ENCODE data around the gene ALG10B. TPM values are rescaled to one million over a fixed set of nuclear protein-coding genes. Genes with fewer than 3 reads are reported as not detected.
"Not testable (repeated sequence)": the region's sequence is repeated elsewhere in the genome, so short reads cannot be mapped to it uniquely, and the experiment has no call there.

ALG10B gene
- total RNA-seq, 1 donor from 2014 or later = 6.3 TPM

DNA sequence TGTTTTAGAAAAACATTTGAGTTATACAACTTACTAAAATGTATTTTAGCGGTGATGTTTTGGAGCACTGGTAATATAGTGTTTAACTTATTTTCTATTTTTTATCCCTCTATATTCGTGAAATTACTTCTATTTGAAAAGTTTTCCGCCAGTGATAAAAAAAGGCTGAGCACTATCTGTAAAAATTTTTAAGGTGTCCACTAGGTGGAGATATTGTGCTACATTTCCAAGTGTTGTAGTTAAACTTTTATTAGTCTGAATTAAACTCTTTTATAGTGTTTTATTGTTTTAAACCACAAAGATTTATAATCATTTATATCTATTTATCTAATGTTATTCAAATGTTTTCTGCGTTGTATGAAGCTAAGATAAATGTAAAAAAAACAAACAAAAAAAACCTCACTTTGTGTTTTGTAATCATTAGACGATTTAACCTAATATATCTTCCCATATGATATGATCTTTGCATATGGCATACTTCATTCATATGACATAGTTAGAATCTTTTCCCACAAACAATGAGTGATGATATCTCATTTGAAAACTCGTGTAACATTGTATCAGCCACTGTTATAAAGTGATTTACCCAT, 11.8 kb downstream of the ALG10B start:
- no peaks in the 10 kb centered on the region for H3K27me3 Mint-ChIP-seq (ENCODE audit: unreplicated experiment)
- no peak for DNase-seq
- H3K36me3 Mint-ChIP-seq (ENCODE audit: unreplicated experiment) = peaks cover 9% of the 10 kb centered on the region
- H3K9me3 Mint-ChIP-seq (ENCODE audit: unreplicated experiment) = peaks cover 1% of the 10 kb centered on the region
- H3K27ac Mint-ChIP-seq (ENCODE audit: unreplicated experiment) = no peak overlapping the region
- TF ChIP-seq, protein P1, sequence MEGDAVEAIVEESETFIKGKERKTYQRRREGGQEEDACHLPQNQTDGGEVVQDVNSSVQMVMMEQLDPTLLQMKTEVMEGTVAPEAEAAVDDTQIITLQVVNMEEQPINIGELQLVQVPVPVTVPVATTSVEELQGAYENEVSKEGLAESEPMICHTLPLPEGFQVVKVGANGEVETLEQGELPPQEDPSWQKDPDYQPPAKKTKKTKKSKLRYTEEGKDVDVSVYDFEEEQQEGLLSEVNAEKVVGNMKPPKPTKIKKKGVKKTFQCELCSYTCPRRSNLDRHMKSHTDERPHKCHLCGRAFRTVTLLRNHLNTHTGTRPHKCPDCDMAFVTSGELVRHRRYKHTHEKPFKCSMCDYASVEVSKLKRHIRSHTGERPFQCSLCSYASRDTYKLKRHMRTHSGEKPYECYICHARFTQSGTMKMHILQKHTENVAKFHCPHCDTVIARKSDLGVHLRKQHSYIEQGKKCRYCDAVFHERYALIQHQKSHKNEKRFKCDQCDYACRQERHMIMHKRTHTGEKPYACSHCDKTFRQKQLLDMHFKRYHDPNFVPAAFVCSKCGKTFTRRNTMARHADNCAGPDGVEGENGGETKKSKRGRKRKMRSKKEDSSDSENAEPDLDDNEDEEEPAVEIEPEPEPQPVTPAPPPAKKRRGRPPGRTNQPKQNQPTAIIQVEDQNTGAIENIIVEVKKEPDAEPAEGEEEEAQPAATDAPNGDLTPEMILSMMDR (IDR thresholded peaks at IDR 0.05; ENCODE audit: partially characterized antibody, unreplicated experiment) = peak; percentile 87
- no peak overlapping the region for H3K4me3 Mint-ChIP-seq (ENCODE audit: unreplicated experiment)
- H3K4me1 Mint-ChIP-seq (ENCODE audit: low read depth, unreplicated experiment) = no peaks in the 10 kb centered on the region

DNA sequence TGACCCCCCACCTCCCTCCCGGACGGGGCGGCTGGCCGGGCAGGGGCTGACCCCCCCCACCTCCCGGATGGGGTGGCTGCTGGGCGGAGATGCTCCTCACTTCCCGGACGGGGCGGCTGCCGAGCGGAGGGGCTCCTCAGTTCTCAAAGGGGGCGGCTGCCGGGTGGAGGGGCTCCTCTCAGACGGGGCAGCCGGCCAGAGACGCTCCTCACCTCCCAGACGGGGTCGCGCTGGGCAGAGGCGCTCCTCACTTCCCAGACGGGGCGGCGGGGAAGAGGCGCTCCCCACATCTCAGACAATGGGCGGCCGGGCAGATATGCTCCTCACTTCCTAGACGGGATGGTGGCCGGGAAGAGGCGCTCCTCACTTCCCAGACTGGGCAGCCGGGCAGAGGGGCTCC, 13.8 kb downstream of the ALG10B start:
- H3K4me3 Mint-ChIP-seq (ENCODE audit: unreplicated experiment); H3K27me3 Mint-ChIP-seq (ENCODE audit: unreplicated experiment); DNase-seq; H3K9me3 Mint-ChIP-seq (ENCODE audit: unreplicated experiment); H3K4me1 Mint-ChIP-seq (ENCODE audit: low read depth, unreplicated experiment); H3K36me3 Mint-ChIP-seq (ENCODE audit: unreplicated experiment); H3K27ac Mint-ChIP-seq (ENCODE audit: unreplicated experiment): not testable (repeated sequence)

DNA sequence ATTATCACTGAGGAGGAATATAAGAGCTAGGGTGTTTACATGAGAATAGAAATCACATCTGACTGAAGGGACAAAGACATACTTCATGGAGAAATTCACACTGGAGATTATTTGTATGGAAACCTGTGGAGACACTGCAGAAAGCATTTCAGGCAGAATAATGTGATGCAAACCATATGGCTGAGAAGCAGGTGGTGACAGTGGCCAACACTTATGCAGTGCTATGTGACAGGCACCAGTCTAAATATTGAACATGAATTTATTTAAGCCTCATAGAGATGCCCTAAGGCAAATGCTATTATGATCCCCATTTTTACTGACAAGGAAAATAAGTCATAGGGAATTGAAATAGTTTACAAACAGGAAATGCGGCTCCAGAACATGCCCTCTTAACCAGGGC, 16.2 kb downstream of the ALG10B start:
- Mint-ChIP-seq H3K9me3 (ENCODE audit: unreplicated experiment) (peaks cover 1% of the 10 kb centered on the region), H3K4me3 (ENCODE audit: unreplicated experiment) (no peak overlapping the region), H3K27me3 (ENCODE audit: unreplicated experiment) (no peaks in the 10 kb centered on the region), H3K27ac (ENCODE audit: unreplicated experiment) (no peak overlapping the region), H3K36me3 (ENCODE audit: unreplicated experiment) (peaks cover 9% of the 10 kb centered on the region), H3K4me1 (ENCODE audit: low read depth, unreplicated experiment) (no peaks in the 10 kb centered on the region)
- TF ChIP-seq, protein P1 (IDR thresholded peaks at IDR 0.05; ENCODE audit: partially characterized antibody, unreplicated experiment) = no peak
- DNase-seq = no peak

DNA sequence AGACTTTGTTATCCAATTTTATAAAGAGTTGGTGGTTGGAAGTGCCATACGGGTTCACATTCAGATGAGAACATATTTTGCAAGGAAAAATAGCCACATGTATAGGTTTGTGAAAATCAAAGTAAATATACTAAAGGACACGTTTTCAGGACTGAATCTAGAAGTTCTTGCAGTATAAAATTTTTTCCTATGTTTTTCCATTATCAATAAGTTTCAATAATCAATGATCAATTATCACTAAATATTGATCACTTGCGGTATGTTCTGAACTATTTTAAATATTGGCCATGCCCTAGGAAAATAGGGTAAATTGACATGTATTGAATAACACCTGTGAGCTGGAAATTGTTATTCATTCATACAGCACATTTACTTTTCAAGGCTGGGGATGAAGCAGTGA, 25.9 kb downstream of the ALG10B start:
- TF ChIP-seq, protein P1 (IDR thresholded peaks at IDR 0.05; ENCODE audit: partially characterized antibody, unreplicated experiment) = no peak
- H3K36me3 Mint-ChIP-seq (ENCODE audit: unreplicated experiment) = peaks cover 4% of the 10 kb centered on the region
- DNase-seq = no peak
- H3K9me3 Mint-ChIP-seq (ENCODE audit: unreplicated experiment) = peaks cover 2% of the 10 kb centered on the region
- no peak overlapping the region for H3K27ac Mint-ChIP-seq (ENCODE audit: unreplicated experiment)
- no peaks in the 10 kb centered on the region for H3K27me3 Mint-ChIP-seq (ENCODE audit: unreplicated experiment)
- no peaks in the 10 kb centered on the region for H3K4me1 Mint-ChIP-seq (ENCODE audit: low read depth, unreplicated experiment)
- H3K4me3 Mint-ChIP-seq (ENCODE audit: unreplicated experiment) = no peak overlapping the region

DNA sequence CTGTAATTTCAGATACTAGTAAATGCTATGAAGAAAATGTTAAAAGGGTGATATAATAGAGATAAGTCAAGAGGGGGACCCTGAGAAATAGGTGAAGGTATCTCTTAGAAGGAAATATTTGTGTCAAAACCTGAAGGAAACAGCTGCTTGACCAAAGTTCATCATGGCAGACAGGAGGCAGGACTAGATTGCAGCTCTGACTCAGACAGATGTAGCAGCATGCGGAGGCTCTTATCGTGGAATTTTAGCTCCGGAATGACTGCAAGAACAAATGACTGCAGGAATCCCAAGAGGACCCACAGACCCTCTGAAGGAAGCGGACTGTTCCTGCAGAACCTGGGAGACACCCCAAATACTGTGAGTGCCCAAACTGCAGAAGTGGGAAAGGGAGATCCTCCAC, 26.7 kb downstream of the ALG10B start:
- H3K4me1 Mint-ChIP-seq (ENCODE audit: low read depth, unreplicated experiment); H3K9me3 Mint-ChIP-seq (ENCODE audit: unreplicated experiment); H3K27ac Mint-ChIP-seq (ENCODE audit: unreplicated experiment); H3K4me3 Mint-ChIP-seq (ENCODE audit: unreplicated experiment); DNase-seq; H3K27me3 Mint-ChIP-seq (ENCODE audit: unreplicated experiment); H3K36me3 Mint-ChIP-seq (ENCODE audit: unreplicated experiment): not testable (repeated sequence)

DNA sequence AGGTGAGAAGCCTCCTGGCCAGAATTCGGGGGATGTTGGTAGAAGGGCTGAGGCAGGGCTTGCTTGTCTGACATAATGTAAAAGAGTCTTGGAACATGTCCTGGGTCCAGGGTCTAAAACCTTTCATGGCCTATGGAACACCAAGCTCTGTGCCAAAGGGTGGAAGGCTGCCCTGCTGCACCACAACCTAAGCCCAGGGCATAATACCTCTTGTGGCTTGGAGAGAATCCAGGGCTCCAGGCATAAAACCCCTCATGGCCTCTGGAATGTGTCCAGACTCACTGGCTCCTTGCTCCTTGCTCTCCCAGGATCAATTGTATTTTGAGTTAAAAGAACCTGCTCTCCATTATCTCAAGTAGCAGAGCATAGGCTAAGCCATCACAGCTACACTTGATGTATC, 27.3 kb downstream of the ALG10B start:
- H3K4me3 Mint-ChIP-seq (ENCODE audit: unreplicated experiment); DNase-seq; H3K27me3 Mint-ChIP-seq (ENCODE audit: unreplicated experiment); H3K36me3 Mint-ChIP-seq (ENCODE audit: unreplicated experiment); H3K4me1 Mint-ChIP-seq (ENCODE audit: low read depth, unreplicated experiment); H3K27ac Mint-ChIP-seq (ENCODE audit: unreplicated experiment); H3K9me3 Mint-ChIP-seq (ENCODE audit: unreplicated experiment): not testable (repeated sequence)
